ENCODE results near the gene LINGO4. TPM values are rescaled to one million over a fixed set of nuclear protein-coding genes. Genes with fewer than 3 reads are reported as not detected.

Gene LINGO4
- total RNA-seq, 1 experiment from 2014 or later = not detected

GRCh38 chr1:151829352-151830046 is 24.3 kb upstream of the LINGO4 start:
- Mint-ChIP-seq H3K27ac (peak overlapping the region; percentile 64), H3K36me3 (no peaks in the 10 kb centered on the region), H3K4me3 (peak overlapping the region; percentile 47), H3K9me3 (no peaks in the 10 kb centered on the region), H3K4me1 (peaks cover 47% of the 10 kb centered on the region), H3K27me3 (ENCODE audit: low read depth) (peaks cover 6% of the 10 kb centered on the region; the same call in 1 of the 2 replicates)
- POLR2A ChIA-PET = no interaction called here
- CTCF ChIA-PET = interaction anchor here (0.8 to 2.0 kb wide), 4 partner anchors 10 to 113 kb away, joined by 3 to 17 read pairs (median 6); partner anchors contain the start of genes C2CD4D, CELF3 and TDRKH
- DNase-seq (ENCODE audit: low spot score) (no peak), ATAC-seq (no peak)
- TF ChIP-seq ELF4 (CRISPR knock-in tag; IDR thresholded peaks at IDR 0.05; ENCODE audit: low read depth) (no peak), ZBTB21 (CRISPR knock-in tag; IDR thresholded peaks at IDR 0.05; ENCODE audit: borderline replicate concordance) (no peak), CREM (CRISPR knock-in tag; IDR thresholded peaks at IDR 0.05) (no peak), MAX (CRISPR knock-in tag; IDR thresholded peaks at IDR 0.05) (no peak), FOXJ3 (CRISPR knock-in tag; IDR thresholded peaks at IDR 0.05; ENCODE audit: borderline replicate concordance) (no peak), ATF1 (CRISPR knock-in tag; IDR thresholded peaks at IDR 0.05) (no peak), ZBTB43 (CRISPR knock-in tag; IDR thresholded peaks at IDR 0.05) (no peak), AFF4 (CRISPR knock-in tag; IDR thresholded peaks at IDR 0.05; ENCODE audit: borderline replicate concordance) (no peak), ZNF232 (CRISPR knock-in tag; IDR thresholded peaks at IDR 0.05) (no peak), FOXK1 (CRISPR knock-in tag; IDR thresholded peaks at IDR 0.05) (no peak), SOX15 (CRISPR knock-in tag; IDR thresholded peaks at IDR 0.05) (no peak), ZNF263 (CRISPR knock-in tag; IDR thresholded peaks at IDR 0.05; ENCODE audit: low read depth) (no peak), KAT7 (CRISPR knock-in tag; IDR thresholded peaks at IDR 0.05; ENCODE audit: borderline replicate concordance) (no peak), GABPB1 (CRISPR knock-in tag; IDR thresholded peaks at IDR 0.05) (no peak), MXD4 (CRISPR knock-in tag; IDR thresholded peaks at IDR 0.05; ENCODE audit: borderline replicate concordance) (no peak), IRF2 (CRISPR knock-in tag; IDR thresholded peaks at IDR 0.05; ENCODE audit: borderline replicate concordance, low read depth) (no peak)

- ChIA-PET CTCF (interaction anchor here (0.7 to 2.0 kb wide), 3 partner anchors 8 to 163 kb away, joined by 3 to 12 read pairs (median 4); partner anchors contain the start of gene CELF3), POLR2A (no interaction called here)
- Mint-ChIP-seq H3K9me3 (no peaks in the 10 kb centered on the region), H3K27ac (peak overlapping the region; percentile 64), H3K4me1 (peaks cover 47% of the 10 kb centered on the region), H3K36me3 (no peaks in the 10 kb centered on the region), H3K4me3 (peak overlapping the region; percentile 47), H3K27me3 (ENCODE audit: low read depth) (peaks cover 6% of the 10 kb centered on the region; the same call in 1 of the 2 replicates)
- peak; percentile 60 for DNase-seq (ENCODE audit: low spot score)
- ATAC-seq = peak; percentile 65
- TF ChIP-seq E2F4 (CRISPR knock-in tag; IDR thresholded peaks at IDR 0.05; ENCODE audit: borderline replicate concordance, low read depth) (no peak), MAX (CRISPR knock-in tag; IDR thresholded peaks at IDR 0.05) (no peak), JUN (CRISPR knock-in tag; IDR thresholded peaks at IDR 0.05) (no peak), KAT7 (CRISPR knock-in tag; IDR thresholded peaks at IDR 0.05; ENCODE audit: borderline replicate concordance) (no peak), ZNF423 (CRISPR knock-in tag; IDR thresholded peaks at IDR 0.05) (no peak), SMAD4 (CRISPR knock-in tag; IDR thresholded peaks at IDR 0.05) (no peak), ZNF219 (CRISPR knock-in tag; IDR thresholded peaks at IDR 0.05; ENCODE audit: borderline replicate concordance) (no peak), ESRRA (CRISPR knock-in tag; IDR thresholded peaks at IDR 0.05; ENCODE audit: borderline replicate concordance) (no peak), RELA (CRISPR knock-in tag; IDR thresholded peaks at IDR 0.05; ENCODE audit: borderline replicate concordance) (no peak), USF1 (CRISPR knock-in tag; IDR thresholded peaks at IDR 0.05) (no peak), MYBL2 (CRISPR knock-in tag; IDR thresholded peaks at IDR 0.05) (no peak)
Measured at GRCh38 chr1:151828921-151829320, 23.7 kb upstream of the LINGO4 start.
